ENCODE results near the gene TNFAIP8L3. TPM values are rescaled to one million over a fixed set of nuclear protein-coding genes. Genes with fewer than 3 reads are reported as not detected.

The TNFAIP8L3 gene
- total and polyA plus RNA-seq, 4 donors = 0.44 to 4.9 (median 1.3) TPM

GRCh38 chr15:51097553-51098330, 3.0 kb upstream of the TNFAIP8L3 start:
- TF ChIP-seq TAF1 (conservative IDR thresholded peaks at IDR 0.05) (no peak), HNF4G (IDR thresholded peaks at IDR 0.05) (no peak), JUND (IDR thresholded peaks at IDR 0.05) (no peak), FOXA2 (IDR thresholded peaks at IDR 0.05) (no peak), RXRA (IDR thresholded peaks at IDR 0.05) (no peak), SP1 (IDR thresholded peaks at IDR 0.05) (no peak), CTCF (IDR thresholded peaks at IDR 0.05; ENCODE audit: low read depth, low read length, missing input control) (no peak), ZBTB33 (IDR thresholded peaks at IDR 0.05) (no peak), EGR1 (IDR thresholded peaks at IDR 0.05; ENCODE audit: low read depth in 2 of 2) (no peak), FOXA1 (IDR thresholded peaks at IDR 0.05) (no peak), YY1 (IDR thresholded peaks at IDR 0.05) (no peak), RAD21 (IDR thresholded peaks at IDR 0.05) (no peak), HNF4A (conservative IDR thresholded peaks at IDR 0.05) (no peak), GABPA (IDR thresholded peaks at IDR 0.05 in 1 of 2, conservative IDR thresholded peaks at IDR 0.05 in 1 of 2) (no peak), NR2F2 (IDR thresholded peaks at IDR 0.05) (no peak)
- TF ChIP-seq, protein P1, sequence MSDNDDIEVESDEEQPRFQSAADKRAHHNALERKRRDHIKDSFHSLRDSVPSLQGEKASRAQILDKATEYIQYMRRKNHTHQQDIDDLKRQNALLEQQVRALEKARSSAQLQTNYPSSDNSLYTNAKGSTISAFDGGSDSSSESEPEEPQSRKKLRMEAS (IDR thresholded peaks at IDR 0.05) = no peak
- TF ChIP-seq, protein P2, sequence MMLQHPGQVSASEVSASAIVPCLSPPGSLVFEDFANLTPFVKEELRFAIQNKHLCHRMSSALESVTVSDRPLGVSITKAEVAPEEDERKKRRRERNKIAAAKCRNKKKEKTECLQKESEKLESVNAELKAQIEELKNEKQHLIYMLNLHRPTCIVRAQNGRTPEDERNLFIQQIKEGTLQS (IDR thresholded peaks at IDR 0.05) = no peak
- Histone ChIP-seq H3K4me3 (ENCODE audit: low read depth in 1 of 3, low read length in 3 of 3) (no peak overlapping the region), H3K4me1 (ENCODE audit: control insufficient read depth in 4 of 4, insufficient read depth in 4 of 4, low read length in 3 of 4) (peaks cover 0 to 17% (median 13%) of the 10 kb centered on the region in 4 donors), H3K27me3 (ENCODE audit: control insufficient read depth in 4 of 4, insufficient read depth in 4 of 4, low read length in 3 of 4) (peaks cover 0 to 10% (median 1%) of the 10 kb centered on the region in 4 donors), H3K36me3 (ENCODE audit: control insufficient read depth in 4 of 4, insufficient read depth in 3 of 4, low read depth in 1 of 4, low read length in 3 of 4) (no peaks in the 10 kb centered on the region), H3K9me3 (ENCODE audit: control insufficient read depth in 4 of 4, low read length in 3 of 4) (no peaks in the 10 kb centered on the region), H3K27ac (ENCODE audit: low read depth in 1 of 2, low read length in 2 of 2) (no peak overlapping the region), H3K9ac (ENCODE audit: low read depth in 1 of 2, low read length in 2 of 2) (no peak overlapping the region)
- WGBS = 77% methylated on average over 5 of the region's 5 CpGs
- no peak for DNase-seq (ENCODE audit: low spot score)

DNA sequence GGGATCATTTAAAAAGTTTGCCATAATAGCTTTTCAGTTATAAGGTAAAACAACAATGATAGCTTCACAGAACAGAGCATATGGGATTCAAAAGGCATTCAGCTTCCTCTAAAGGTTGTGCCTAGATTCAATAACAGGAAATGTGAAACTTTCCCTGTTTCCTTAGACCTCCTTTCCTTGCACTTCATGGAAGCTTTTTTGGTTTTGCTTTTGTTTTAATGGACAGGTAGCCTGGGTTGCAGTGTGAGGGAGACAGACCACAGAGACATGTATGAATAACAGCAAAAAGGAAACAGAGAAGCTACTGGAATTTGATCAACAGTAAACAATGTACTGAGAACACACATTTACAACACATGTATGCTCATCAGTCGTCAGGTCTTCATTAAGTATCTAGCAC, 2.3 kb upstream of the TNFAIP8L3 start:
- Histone ChIP-seq H3K27me3 (ENCODE audit: control insufficient read depth in 4 of 4, insufficient read depth in 4 of 4, low read length in 3 of 4) (peaks cover 0 to 6% (median 1%) of the 10 kb centered on the region in 4 donors), H3K4me1 (ENCODE audit: control insufficient read depth in 4 of 4, insufficient read depth in 4 of 4, low read length in 3 of 4) (peaks cover 0 to 17% (median 13%) of the 10 kb centered on the region in 4 donors), H3K9ac (ENCODE audit: low read depth in 1 of 2, low read length in 2 of 2) (no peak overlapping the region), H3K36me3 (ENCODE audit: control insufficient read depth in 4 of 4, insufficient read depth in 3 of 4, low read depth in 1 of 4, low read length in 3 of 4) (no peaks in the 10 kb centered on the region), H3K9me3 (ENCODE audit: control insufficient read depth in 4 of 4, low read length in 3 of 4) (no peaks in the 10 kb centered on the region), H3K4me3 (ENCODE audit: low read depth in 1 of 3, low read length in 3 of 3) (no peak overlapping the region), H3K27ac (ENCODE audit: low read depth in 1 of 2, low read length in 2 of 2) (no peak overlapping the region)
- WGBS = 66% methylated on average over 1 of the region's 1 CpG
- no peak for DNase-seq (ENCODE audit: low spot score)
- TF ChIP-seq FOXA2 (IDR thresholded peaks at IDR 0.05) (no peak), NR2F2 (IDR thresholded peaks at IDR 0.05) (no peak), RAD21 (IDR thresholded peaks at IDR 0.05) (no peak), HNF4A (conservative IDR thresholded peaks at IDR 0.05) (no peak), YY1 (IDR thresholded peaks at IDR 0.05) (no peak), SP1 (IDR thresholded peaks at IDR 0.05) (no peak)
- TF ChIP-seq, protein P2 (IDR thresholded peaks at IDR 0.05) = no peak

All from liver (tissue), 9 donors.